Activated naive CD4-positive, alpha-beta T cell treated with anti-CD3 and anti-CD28 coated beads, Interleukin-2, amount 50 U/mL, for 72 hours (primary cell): ENCODE results near the gene NUP214. TPM values are rescaled to one million over a fixed set of nuclear protein-coding genes. Genes with fewer than 3 reads are reported as not detected.
"Not testable (repeated sequence)": the region's sequence is repeated elsewhere in the genome, so short reads cannot be mapped to it uniquely, and the experiment has no call there.

ENCODE experiments used
- ATAC-seq, 2 donors: fragments of 150-1000 bp; cut with Tn5 transposase; 2 replicates each; pipeline ENCODE4 v1.10.0; 2021; ENCODE audit warnings: mild to moderate bottlenecking in 2 of 2, moderate library complexity in 2 of 2
- DNase-seq, 2 donors: peaks; one replicate each; pipeline ENCODE4 v3.0.0; 2021 to 2022; ENCODE audit warnings: low spot score in 2 of 2
- H3K27ac Mint-ChIP-seq, 2 donors: one replicate each; pipeline ENCODE4 v1.8.0; 2022; ENCODE audit warnings: mild to moderate bottlenecking in 2 of 2, mixed read lengths in 2 of 2
- H3K36me3 Mint-ChIP-seq, 2 donors: one replicate each; pipeline ENCODE4 v1.8.0; 2022; ENCODE audit warnings: mixed read lengths in 2 of 2
- H3K9me3 Mint-ChIP-seq, 2 donors: one replicate each; pipeline ENCODE4 v1.8.0; 2022; ENCODE audit warnings: mixed read lengths in 2 of 2
- total RNA-seq, 2 donors: library from RNA; stranded (reverse); gene quantifications; one replicate each; pipeline ENCODE4 v1.2.3, GENCODE V29; 2022

The NUP214 gene
- total RNA-seq, 2 donors from 2014 or later = 46.4 to 75.5 TPM

DNA sequence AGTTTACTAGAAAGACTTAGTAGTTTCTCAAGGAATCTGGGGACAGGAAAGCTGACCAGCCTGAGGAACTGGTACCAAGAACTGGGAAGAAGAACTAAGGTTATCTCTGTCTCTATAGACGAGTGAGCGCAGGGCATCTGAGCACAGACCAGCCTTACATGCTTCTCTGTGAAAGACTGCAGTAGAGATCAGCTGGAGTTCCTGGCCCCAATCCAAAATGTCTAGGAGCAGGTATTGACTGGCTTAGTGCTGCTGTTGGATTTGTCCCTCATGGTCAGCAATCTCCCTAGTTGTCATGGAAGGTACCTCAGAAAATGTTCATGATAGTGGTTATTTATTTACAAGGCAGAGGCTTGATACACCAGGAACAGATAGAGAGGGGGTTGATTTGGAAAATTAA lies 13.3 kb downstream of the NUP214 start:
- Mint-ChIP-seq H3K9me3 (no peaks in the 10 kb centered on the region), H3K27ac (peak overlapping the region in 1 of 2 donors; percentile 47), H3K36me3 (peaks cover 18 to 22% of the 10 kb centered on the region in 2 donors)
- no peak for ATAC-seq
- no peak for DNase-seq

- DNase-seq (no peak), ATAC-seq (no peak)
- Mint-ChIP-seq H3K27ac (no peak overlapping the region), H3K9me3 (no peaks in the 10 kb centered on the region), H3K36me3 (peaks cover 18 to 33% of the 10 kb centered on the region in 2 donors)
Measured at GRCh38 chr9:131140112-131140511, 14.7 kb downstream of the NUP214 start.

DNA sequence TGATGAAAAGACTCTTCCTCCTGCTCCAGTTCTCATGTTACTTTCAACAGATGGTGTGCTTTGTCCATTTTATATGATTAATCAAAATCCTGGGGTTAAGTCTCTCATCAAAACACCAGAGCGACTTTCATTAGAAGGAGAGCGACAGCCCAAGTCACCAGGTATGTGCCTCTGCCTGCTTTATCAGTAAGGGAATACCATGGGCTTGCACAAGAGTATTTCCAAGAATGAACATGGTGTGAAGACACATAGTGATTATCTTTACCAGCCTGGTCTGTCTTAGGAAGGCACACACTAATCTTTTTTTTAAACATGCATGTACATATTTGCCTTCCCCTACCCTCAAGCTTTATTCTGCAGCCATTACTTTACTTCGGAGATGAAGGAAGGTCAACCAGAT lies 15.2 kb downstream of the NUP214 start:
- Mint-ChIP-seq H3K9me3 (no peaks in the 10 kb centered on the region), H3K36me3 (peaks cover 18 to 37% of the 10 kb centered on the region in 2 donors), H3K27ac (no peak overlapping the region)
- DNase-seq (no peak), ATAC-seq (no peak)

GRCh38 chr9:131142160-131142559 lies 16.8 kb downstream of the NUP214 start:
- Mint-ChIP-seq H3K36me3 (peaks cover 12 to 34% of the 10 kb centered on the region in 2 donors), H3K27ac (no peak overlapping the region)

DNA sequence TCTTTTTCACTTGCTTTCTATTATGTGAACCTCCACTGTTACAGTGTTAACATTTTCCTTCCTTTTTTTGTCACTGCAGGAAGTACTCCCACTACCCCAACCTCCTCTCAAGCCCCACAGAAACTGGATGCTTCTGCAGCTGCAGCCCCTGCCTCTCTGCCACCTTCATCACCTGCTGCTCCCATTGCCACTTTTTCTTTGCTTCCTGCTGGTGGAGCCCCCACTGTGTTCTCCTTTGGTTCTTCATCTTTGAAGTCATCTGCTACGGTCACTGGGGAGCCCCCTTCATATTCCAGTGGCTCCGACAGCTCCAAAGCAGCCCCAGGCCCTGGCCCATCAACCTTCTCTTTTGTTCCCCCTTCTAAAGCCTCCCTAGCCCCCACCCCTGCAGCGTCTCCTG lies 18.8 kb downstream of the NUP214 start:
- H3K36me3 Mint-ChIP-seq = peaks cover 12 to 34% of the 10 kb centered on the region in 2 donors
- no peaks in the 10 kb centered on the region for H3K9me3 Mint-ChIP-seq
- no peak for ATAC-seq
- no peak for DNase-seq
- peak overlapping the region in 1 of 2 donors; percentile 69 for H3K27ac Mint-ChIP-seq

More at GRCh38 chr9:131142160-131142559, 16.8 kb downstream of the NUP214 start:
- H3K9me3 Mint-ChIP-seq = no peaks in the 10 kb centered on the region
- ATAC-seq = no peak
- DNase-seq = no peak

DNA sequence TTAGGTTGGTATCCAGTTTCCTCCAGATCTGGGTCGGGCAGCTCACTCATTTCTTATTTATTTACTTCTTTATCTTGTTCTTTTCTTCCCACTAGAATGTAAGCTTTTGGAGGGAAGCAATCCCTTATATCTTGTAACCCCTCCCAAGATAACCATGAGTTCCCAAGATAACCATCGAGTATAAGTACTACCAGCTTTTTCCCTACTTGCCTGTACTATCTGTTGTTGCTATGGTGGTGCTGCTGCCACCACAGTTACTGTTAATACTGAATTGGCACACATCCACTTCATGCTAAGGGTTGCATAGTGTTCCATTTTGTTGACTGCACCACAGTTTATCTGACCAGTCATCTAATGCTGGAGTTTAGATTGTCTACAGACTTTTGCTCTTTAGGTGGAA lies 19.9 kb downstream of the NUP214 start:
- DNase-seq (no peak), ATAC-seq (no peak)
- Mint-ChIP-seq H3K36me3 (peaks cover 5 to 28% of the 10 kb centered on the region in 2 donors), H3K27ac (peak overlapping the region in 1 of 2 donors; percentile 39), H3K9me3 (no peaks in the 10 kb centered on the region)

- no peak for DNase-seq
- Mint-ChIP-seq H3K36me3 (peaks cover 0 to 24% of the 10 kb centered on the region in 2 donors), H3K27ac (peak overlapping the region in 1 of 2 donors; percentile 39), H3K9me3 (no peaks in the 10 kb centered on the region)
- no peak for ATAC-seq
Measured at GRCh38 chr9:131146186-131146585, 20.8 kb downstream of the NUP214 start.

GRCh38 chr9:131148276-131148675 lies 22.9 kb downstream of the NUP214 start:
- Mint-ChIP-seq H3K9me3 (no peaks in the 10 kb centered on the region), H3K27ac (no peak overlapping the region), H3K36me3 (peaks cover 5 to 24% of the 10 kb centered on the region in 2 donors)
- ATAC-seq = no peak
- no peak for DNase-seq

DNA sequence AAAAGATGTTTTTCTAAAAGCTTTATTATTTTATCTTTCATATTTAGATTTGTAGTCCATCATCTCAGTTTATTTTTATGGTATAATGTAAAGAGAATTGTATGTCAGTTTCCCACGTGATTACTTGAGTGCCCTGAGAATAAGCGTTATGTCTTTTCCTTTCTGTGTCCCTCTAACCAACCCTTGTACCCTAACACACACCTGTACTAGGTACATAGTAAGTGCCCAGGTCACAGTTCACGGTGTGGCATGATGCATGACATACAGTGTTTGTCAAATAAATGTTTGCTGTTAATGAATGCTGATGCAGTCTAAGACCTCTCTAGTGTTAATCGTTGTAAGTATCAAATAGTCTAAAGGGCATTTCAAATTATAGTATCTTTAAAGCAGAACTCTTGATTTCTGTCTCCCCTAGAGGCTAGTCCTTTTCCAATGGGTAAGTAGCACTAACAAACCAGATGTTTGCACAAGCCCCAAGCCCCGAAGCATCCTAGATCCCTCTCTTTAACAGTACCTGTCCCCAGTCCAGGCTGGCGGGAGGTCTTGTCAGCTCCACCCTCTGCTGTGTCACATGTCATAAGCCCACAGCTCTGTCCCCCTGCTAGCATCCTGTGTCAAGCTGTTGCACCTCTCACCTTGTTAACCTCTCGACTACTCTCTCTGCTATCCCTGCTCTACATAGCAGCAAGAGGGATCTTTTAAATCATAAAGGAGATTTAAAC lies 23.7 kb downstream of the NUP214 start:
- Mint-ChIP-seq H3K36me3 (peaks cover 10 to 18% of the 10 kb centered on the region in 2 donors), H3K9me3 (no peaks in the 10 kb centered on the region), H3K27ac (peak overlapping the region; percentile 13 to 32)
- no peak for DNase-seq
- ATAC-seq = no peak

DNA sequence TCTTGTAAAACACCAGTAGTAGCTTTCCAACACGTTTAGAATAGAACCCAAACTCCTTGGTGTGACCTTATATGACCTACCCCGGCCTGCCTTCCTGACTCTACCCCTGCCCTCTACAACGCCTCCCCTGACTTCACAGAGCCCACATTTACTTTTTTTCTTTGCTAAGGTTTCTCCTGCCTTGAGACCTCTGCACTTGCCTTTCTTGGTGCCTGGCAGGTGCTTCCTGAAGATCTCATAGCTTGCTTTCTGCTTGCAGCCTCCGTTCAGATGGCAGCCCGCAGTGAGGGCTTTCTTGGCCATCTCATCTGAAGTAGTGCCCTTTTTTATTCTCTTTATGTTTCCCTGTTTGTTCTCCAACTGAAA lies 24.3 kb downstream of the NUP214 start:
- H3K9me3 Mint-ChIP-seq = no peaks in the 10 kb centered on the region
- peak overlapping the region; percentile 13 to 32 for H3K27ac Mint-ChIP-seq
- no peak for ATAC-seq
- no peak for DNase-seq
- H3K36me3 Mint-ChIP-seq = peaks cover 10 to 13% of the 10 kb centered on the region in 2 donors

DNA sequence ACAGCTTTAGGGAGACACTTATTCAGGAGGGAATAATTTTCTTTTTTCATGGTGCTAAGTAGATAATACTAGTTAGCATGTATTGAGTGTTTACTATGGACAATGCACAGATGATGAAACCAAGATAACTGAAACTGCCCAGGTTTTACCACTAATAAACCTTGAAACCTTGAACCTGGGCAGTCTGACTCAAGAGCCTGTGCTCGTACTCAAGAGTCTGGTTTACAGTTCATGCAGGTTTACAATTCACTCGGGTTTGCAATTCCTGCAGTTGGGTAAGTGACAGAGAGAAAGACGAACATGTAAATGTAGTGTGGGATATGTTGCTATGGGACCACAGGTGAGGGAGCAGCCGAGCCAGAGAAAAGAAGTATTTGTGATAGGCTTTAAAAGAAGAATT lies 28.2 kb downstream of the NUP214 start:
- DNase-seq = no peak
- Mint-ChIP-seq H3K27ac (no peak overlapping the region), H3K9me3 (no peaks in the 10 kb centered on the region), H3K36me3 (peaks cover 5 to 10% of the 10 kb centered on the region in 2 donors)
- ATAC-seq = no peak

GRCh38 chr9:131158673-131159072 lies 33.3 kb downstream of the NUP214 start:
- Mint-ChIP-seq H3K36me3 (peaks cover 3 to 13% of the 10 kb centered on the region in 2 donors), H3K27ac (peak overlapping the region in 1 of 2 donors; percentile 31)
- H3K9me3 Mint-ChIP-seq, ATAC-seq, DNase-seq: not testable (repeated sequence)

DNA sequence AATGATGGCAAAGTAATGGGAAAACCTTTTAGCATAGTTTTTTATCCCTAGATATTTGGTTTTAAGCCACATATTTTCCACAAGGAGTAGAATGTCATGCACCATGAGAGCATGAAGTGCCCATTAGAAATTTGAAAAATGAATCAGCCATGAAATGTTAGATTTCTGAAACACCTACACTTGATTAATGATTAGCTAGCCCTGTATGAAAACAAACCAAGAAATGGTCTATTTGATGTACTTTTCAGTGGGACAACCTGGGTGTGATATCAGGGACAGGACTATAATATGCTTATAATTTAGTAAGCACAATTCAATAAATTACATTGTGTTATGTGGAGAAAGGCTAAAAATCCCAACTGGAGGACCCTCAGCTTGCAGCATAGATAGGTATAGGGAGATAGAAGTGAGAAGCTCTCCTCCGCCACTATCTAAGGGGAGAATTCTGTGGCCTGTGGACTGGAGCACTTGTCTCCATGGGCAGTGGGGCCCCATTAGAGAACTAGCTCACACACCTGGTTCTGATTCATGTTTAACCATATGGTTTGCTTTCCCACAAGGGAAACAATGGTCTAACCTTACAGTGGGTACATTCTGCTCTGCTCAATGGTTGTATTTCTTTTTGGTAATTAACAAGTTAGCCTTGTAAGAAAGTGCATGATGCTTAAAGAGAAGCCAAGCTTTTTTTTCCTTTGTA lies 35.2 kb downstream of the NUP214 start:
- no peak for ATAC-seq
- Mint-ChIP-seq H3K36me3 (peaks cover 8 to 18% of the 10 kb centered on the region in 2 donors), H3K9me3 (no peaks in the 10 kb centered on the region), H3K27ac (no peak overlapping the region)
- no peak for DNase-seq

GRCh38 chr9:131161585-131161984 lies 36.2 kb downstream of the NUP214 start:
- Mint-ChIP-seq H3K27ac (no peak overlapping the region), H3K9me3 (no peaks in the 10 kb centered on the region), H3K36me3 (peaks cover 14 to 18% of the 10 kb centered on the region in 2 donors)
- no peak for ATAC-seq
- DNase-seq = no peak

GRCh38 chr9:131162886-131163285 lies 37.5 kb downstream of the NUP214 start:
- no peak for ATAC-seq
- no peak for DNase-seq
- H3K27ac Mint-ChIP-seq = peak overlapping the region in 1 of 2 donors; percentile 12
- no peaks in the 10 kb centered on the region for H3K9me3 Mint-ChIP-seq
- H3K36me3 Mint-ChIP-seq = peaks cover 14 to 18% of the 10 kb centered on the region in 2 donors

DNA sequence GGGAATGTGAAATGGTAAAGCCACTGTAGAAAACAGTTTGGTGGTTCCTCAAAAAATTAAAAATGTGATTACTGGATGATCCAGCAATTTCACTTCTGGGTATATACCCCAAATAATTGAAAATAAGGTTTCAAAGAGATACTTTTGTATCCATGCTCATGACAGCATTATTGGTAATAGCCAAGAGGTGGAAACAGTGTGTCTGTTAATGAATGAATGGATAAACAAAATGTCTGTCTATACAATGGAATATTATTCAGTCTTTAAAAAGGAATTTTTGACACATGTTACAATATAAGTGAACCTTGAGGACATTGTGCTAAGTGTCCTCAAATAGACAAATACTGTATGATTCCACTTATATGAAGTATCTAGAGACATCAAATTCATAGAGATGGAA lies 40.1 kb downstream of the NUP214 start:
- ATAC-seq = no peak
- Mint-ChIP-seq H3K9me3 (no peaks in the 10 kb centered on the region), H3K36me3 (peaks cover 19 to 22% of the 10 kb centered on the region in 2 donors), H3K27ac (peak overlapping the region in 1 of 2 donors; percentile 72)
- no peak for DNase-seq

DNA sequence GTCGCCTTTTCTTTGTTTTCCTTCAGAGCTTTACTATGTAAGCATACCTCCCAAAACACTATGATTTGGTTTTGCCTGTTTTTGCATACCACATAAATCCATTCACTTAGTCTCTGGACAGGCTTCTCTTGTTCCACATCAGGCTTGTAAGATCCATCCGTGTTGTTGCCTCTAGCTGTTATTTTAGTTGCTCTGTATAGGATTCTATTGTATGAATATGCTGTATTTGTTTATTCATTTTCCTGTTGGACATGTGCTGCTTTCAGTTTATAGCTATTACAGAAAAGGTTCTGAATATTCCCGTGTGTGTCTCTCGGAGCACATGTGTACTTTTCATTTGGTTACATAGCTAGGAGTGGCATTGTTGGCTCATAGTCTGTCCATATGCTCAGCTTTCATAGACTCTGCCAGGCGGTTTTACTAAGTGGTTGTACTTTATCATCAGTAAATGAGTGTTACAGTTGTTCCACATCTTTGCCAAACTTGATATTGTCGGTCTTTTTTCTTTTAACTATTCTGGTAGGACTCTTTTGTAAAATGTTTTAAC lies 41.8 kb downstream of the NUP214 start:
- H3K36me3 Mint-ChIP-seq = peaks cover 24 to 36% of the 10 kb centered on the region in 2 donors
- DNase-seq (no peak), ATAC-seq (no peak)
- no peaks in the 10 kb centered on the region for H3K9me3 Mint-ChIP-seq
- no peak overlapping the region for H3K27ac Mint-ChIP-seq
